GM12874 (cell line): Measurements from ENCODE around the gene GSTA5.
A peak's percentile ranks its signal among the peaks of the same experiment; 100 is the strongest.

Experiments used
- TF ChIP-seq, protein P1 (sequence below): IDR thresholded peaks from 2 replicates; pipeline ENCODE4 v1.5.1; 2011; ENCODE audit warnings: low read depth, mild to moderate bottlenecking, control low read depth, low read length, moderate library complexity; ENCODE audit not compliant: insufficient read depth

The GSTA5 gene

DNA sequence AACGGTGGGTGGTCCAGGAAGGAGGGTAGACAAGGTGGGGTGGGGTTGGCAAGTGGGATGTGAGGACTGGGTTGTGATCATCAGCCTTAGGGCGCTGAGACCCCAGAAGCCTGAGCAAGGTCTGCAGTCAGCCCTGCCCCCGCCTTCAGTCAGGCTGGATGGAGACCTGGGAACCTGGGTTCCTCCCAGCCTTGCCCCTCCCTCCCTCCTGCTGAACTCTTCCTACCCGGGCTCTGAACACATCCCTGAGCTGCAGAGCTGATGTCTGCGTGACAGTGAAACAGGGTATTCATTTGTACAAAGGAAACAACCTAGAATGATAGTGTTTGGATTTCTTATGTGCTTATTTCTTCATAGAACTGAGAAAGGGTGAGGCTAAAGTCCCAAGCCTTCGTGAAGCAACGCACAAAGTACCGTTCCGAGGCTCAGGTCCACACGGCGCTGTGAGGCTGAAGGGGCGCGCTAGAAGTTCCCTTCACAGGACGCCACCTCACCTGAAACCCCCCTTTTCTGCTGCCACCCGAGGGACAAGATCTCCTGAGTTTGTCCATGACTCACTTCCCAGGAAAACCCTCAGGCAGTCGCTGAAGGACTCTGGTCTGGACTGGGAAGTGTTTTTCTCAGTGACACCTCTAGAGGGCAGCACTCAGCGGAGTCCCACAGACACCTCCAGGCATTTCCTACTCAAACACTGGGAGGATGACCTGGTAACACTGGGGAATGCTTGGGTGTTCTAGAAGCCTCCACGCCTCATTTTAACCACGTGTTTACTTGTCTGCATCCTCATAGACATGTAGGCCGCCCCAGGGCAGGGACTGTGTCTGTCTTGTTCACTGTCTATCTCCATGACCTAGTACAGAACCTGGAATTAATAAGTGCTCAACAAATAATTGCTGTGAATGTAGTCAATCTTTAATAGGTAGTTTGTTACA lies 1.2 kb downstream of the GSTA5 start:
- TF ChIP-seq, protein P1, sequence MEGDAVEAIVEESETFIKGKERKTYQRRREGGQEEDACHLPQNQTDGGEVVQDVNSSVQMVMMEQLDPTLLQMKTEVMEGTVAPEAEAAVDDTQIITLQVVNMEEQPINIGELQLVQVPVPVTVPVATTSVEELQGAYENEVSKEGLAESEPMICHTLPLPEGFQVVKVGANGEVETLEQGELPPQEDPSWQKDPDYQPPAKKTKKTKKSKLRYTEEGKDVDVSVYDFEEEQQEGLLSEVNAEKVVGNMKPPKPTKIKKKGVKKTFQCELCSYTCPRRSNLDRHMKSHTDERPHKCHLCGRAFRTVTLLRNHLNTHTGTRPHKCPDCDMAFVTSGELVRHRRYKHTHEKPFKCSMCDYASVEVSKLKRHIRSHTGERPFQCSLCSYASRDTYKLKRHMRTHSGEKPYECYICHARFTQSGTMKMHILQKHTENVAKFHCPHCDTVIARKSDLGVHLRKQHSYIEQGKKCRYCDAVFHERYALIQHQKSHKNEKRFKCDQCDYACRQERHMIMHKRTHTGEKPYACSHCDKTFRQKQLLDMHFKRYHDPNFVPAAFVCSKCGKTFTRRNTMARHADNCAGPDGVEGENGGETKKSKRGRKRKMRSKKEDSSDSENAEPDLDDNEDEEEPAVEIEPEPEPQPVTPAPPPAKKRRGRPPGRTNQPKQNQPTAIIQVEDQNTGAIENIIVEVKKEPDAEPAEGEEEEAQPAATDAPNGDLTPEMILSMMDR = peak; percentile 84

DNA sequence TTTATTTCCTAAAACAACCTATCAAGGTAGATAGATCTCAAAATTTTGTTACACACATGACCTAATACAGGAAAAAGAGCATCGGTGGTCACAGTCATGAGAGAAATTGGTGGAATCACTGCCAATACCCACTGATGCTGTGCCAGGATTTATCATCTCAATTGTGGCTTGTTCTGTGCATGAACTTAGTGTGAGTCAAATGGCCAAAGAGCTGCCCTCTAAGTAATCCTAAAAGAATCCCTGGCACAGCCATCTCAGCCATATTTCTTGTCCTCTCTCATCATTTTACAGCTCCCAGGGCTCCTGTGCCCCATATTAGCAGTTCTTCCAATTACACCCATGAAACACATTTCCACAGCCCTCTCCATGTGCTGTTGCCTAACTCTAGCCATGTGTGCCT lies 6.1 kb downstream of the GSTA5 start:
- TF ChIP-seq, protein P1 = no peak

DNA sequence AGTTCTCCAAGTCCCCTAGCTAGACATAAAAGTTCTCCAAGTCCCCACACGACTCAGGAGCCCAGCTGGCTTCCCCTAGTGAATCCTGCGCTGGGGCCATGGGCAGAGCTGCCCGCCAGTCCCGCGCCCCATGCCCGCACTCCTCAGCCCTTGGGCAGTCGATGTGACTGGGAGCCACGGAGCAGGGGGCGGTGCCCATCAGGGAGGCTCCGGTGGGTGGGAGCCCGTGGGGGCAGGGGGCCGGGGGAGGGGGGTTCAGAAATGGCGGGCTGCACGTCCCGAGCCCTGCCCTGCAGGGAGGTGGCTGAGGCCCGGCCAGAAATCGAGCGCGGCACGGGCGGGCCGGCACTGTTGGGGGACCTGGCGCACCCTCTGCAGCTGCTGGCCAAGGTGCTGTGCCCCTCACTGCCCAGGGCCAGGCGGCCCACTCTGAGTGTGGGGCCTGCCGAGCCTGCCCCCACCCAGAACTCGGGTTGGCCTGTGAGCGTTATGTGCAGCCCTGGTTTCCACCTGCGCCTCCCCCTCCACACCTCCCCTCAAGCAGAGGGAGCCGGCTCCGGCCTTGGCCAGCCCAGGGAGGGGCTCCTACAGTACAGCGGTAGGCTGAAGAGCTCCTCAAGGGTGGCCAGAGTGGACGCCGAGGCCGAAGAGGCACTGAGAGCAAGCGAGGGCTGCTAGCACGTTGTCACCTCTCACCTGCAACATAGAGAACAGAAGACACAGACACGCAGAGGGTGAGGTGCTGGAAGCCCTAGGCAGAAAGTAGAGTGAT lies 11.4 kb downstream of the GSTA5 start:
- TF ChIP-seq, protein P1 = no peak

DNA sequence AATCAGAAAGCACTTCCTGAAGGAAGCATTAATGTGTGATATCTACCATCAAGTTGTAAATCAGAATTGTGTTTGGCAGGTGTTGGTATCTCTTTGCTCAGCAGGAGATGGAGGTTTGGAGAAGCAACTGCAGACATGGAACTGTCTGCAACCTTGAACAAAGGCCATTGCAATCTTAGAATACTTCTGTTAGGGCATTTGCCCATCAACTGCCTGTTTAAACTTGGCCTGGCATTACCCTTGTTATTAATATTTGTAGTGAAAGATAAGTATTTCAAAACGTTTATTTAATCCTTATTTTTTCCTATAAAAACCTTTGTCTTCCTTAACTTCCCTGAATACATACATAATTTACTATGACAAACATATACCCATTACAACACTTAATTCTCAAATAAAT lies 14.1 kb downstream of the GSTA5 start:
- TF ChIP-seq, protein P1 = no peak

DNA sequence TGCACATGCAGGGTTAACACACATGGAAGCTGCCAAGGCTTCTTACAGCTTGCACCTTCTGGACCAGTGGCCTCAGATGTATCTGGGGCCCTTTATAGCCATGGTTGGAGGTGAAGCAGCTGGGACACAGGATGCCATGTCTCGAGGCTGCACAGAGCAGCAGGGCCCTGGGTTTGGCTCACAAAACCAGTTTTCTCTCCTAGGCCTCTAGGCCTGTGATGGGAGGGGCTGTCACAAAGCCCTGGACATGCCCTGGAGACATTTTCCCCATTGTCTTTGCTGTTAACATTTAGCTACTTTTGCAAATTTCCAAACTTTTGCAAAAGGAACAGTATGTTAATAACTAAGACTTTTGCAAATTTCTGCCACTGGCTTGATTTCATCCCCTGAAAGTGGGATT lies 18.8 kb downstream of the GSTA5 start:
- TF ChIP-seq, protein P1 = no peak

DNA sequence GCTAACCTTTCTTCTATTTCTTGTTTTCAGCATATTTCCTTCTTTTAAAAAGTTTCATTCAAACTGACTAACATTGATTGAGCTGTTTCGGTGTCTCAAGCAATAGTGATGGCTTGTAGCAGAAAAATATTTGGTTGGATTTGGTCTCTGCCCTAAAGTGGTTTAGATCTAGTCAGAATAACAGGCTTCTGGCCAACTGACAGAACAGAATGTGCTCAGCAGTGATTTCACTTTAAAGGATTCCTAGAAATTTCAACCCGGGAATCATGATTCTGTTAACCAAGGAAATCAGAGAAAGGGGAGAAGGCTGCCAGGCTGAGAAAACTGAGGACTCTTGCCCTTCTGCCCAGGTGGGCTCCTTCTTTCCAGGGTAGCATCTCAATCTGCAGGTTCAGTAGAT lies 20.4 kb downstream of the GSTA5 start:
- TF ChIP-seq, protein P1 = no peak
